ENCODE data around the gene BCAS3. TPM values are rescaled to one million over a fixed set of nuclear protein-coding genes. Genes with fewer than 3 reads are reported as not detected.

Gene BCAS3
- polyA plus RNA-seq, 1 experiment = 17.5 TPM

DNA sequence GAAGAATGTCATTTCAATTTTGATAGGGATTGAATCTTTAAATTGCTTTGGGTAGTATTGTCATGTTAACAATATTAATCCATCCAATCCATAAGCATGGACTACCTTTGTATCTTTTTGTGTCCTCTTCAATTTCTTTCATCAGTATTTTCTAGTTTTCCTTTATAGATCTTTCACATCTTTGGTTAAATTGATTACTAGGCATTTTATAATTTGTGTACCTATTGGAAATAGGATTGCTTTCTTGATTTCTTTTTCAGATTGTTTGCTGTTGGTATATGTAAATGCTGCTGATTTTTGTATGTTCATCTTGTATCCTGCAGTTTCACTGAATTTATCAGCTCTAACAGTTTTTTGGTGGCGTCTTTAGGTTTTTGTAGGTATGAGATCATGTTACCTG is 24.1 kb upstream of the BCAS3 start:
- no peak overlapping the region for H3K4me3 ChIP-seq (ENCODE audit: low read depth, low read length)
- POLR2A ChIA-PET = no interaction called here

DNA sequence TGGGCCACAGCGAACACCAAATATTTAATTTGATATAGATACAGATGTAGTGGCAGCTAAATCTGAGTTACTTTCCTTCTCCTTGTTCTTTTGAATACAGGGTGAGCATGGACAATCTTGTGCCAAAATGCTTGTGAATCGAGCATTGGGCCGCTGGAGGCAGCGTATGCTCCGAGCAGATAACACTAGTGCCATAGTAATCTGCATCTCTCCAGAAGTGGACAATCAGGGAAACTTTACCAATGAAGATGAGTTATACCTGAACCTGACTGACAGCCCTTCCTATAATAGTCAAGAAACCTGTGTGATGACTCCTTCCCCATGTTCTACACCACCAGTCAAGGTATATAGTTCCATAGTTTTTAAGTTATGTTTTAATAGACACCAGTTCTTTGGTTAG is 21.2 kb upstream of the BCAS3 start:
- no peak for DNase-seq (ENCODE audit: low read depth, low spot score)
- H3K9me3 ChIP-seq (ENCODE audit: control insufficient read depth, insufficient read depth, low read length) = no peaks in the 10 kb centered on the region
- H3K4me3 ChIP-seq (ENCODE audit: low read depth, low read length) = no peak overlapping the region
- no peak for TF ChIP-seq CTCF (IDR thresholded peaks at IDR 0.05; ENCODE audit: low read depth, low read length)
- ChIA-PET CTCF (interaction anchor here (0.8 kb wide), 1 partner anchor 17 kb away, joined by 3 read pairs; no protein-coding TSS in a partner anchor), POLR2A (no interaction called here)
- no peaks in the 10 kb centered on the region for H3K27me3 ChIP-seq (ENCODE audit: control insufficient read depth, insufficient read depth, low read length)
- no peak overlapping the region for H3K27ac ChIP-seq (ENCODE audit: low read depth, low read length)

More for the DNA sequence above, 24.1 kb upstream of the BCAS3 start:
- no peak for DNase-seq (ENCODE audit: low read depth, low spot score)
- CTCF ChIA-PET = interaction anchor here (1.1 to 1.4 kb wide), 3 partner anchors 13 to 186 kb away, joined by 4 to 6 read pairs (median 4); no protein-coding TSS in a partner anchor
- Histone ChIP-seq H3K27me3 (ENCODE audit: control insufficient read depth, insufficient read depth, low read length) (no peaks in the 10 kb centered on the region), H3K9me3 (ENCODE audit: control insufficient read depth, insufficient read depth, low read length) (no peaks in the 10 kb centered on the region), H3K27ac (ENCODE audit: low read depth, low read length) (no peak overlapping the region)
- no peak for TF ChIP-seq CTCF (IDR thresholded peaks at IDR 0.05; ENCODE audit: low read depth, low read length)

DNA sequence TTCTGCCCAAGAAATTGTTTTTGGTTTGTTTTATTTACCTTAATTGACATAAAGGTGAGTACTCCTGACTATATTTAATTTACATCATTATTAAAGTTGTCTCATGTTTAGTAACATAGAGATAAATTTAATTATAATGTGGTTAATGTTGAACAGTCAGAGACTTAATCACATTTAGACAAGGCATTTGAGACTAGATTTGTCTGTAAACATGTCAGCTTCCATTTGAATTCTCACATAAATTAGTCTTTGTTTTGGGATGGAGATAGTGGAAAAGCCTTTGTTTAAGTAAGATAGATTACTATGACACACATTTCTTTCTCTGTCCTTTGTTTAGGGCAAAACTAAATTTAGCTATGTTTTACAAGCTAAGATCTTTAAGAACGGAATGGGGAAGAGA is 18.5 kb upstream of the BCAS3 start:
- no peaks in the 10 kb centered on the region for H3K9me3 ChIP-seq (ENCODE audit: control insufficient read depth, insufficient read depth, low read length)
- POLR2A ChIA-PET = no interaction called here
- CTCF ChIA-PET = no interaction called here

DNA sequence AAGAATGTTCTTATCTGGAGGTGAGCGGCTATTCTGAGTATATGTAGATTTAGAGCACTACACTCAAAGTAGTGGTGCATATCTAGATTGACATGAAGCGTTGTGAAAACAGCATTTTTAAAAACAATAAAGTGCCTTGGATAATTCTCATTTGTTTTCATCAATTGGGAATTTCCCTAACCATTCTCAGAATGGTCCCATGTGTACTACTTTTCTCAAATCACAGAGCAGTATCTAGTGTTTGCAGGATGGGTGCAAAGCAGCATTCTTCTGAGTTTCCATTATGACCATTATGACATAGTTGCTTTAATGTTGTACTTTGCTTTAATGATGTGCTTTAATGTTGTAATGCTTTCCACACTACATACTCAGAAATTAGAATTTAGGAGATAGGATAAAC is 16.2 kb upstream of the BCAS3 start:
- no peak for DNase-seq (ENCODE audit: low read depth, low spot score)
- no peaks in the 10 kb centered on the region for H3K9me3 ChIP-seq (ENCODE audit: control insufficient read depth, insufficient read depth, low read length)
- H3K4me3 ChIP-seq (ENCODE audit: low read depth, low read length) = no peak overlapping the region
- H3K27ac ChIP-seq (ENCODE audit: low read depth, low read length) = no peak overlapping the region
- TF ChIP-seq CTCF (IDR thresholded peaks at IDR 0.05; ENCODE audit: low read depth, low read length) = no peak
- CTCF ChIA-PET = no interaction called here
- POLR2A ChIA-PET = no interaction called here
- no peaks in the 10 kb centered on the region for H3K27me3 ChIP-seq (ENCODE audit: control insufficient read depth, insufficient read depth, low read length)

More for the DNA sequence above, 18.5 kb upstream of the BCAS3 start:
- no peak for TF ChIP-seq CTCF (IDR thresholded peaks at IDR 0.05; ENCODE audit: low read depth, low read length)
- no peak overlapping the region for H3K4me3 ChIP-seq (ENCODE audit: low read depth, low read length)
- DNase-seq (ENCODE audit: low read depth, low spot score) = no peak
- H3K27me3 ChIP-seq (ENCODE audit: control insufficient read depth, insufficient read depth, low read length) = no peaks in the 10 kb centered on the region
- H3K27ac ChIP-seq (ENCODE audit: low read depth, low read length) = no peak overlapping the region

DNA sequence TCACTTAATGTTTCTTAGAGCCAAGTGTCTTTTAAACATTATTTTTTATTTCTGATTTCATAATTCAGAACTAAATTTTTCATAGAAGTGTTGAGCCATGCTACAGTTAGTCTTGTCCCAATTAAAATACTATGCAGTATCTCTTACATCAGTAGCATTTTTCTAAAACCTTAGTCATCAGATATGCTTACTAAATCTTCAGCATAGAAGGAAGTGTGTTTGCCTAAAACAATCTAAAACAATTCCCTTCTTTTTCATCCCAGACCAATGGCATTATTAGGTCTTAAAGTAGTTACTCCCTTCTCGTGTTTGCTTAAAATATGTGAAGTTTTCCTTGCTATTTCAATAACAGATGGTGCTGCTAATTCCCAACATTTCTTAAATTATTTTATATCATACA is 13.6 kb upstream of the BCAS3 start:
- Histone ChIP-seq H3K27ac (ENCODE audit: low read depth, low read length) (no peak overlapping the region), H3K4me3 (ENCODE audit: low read depth, low read length) (no peak overlapping the region), H3K9me3 (ENCODE audit: control insufficient read depth, insufficient read depth, low read length) (no peaks in the 10 kb centered on the region), H3K27me3 (ENCODE audit: control insufficient read depth, insufficient read depth, low read length) (no peaks in the 10 kb centered on the region)
- ChIA-PET POLR2A (interaction anchor here (0.6 kb wide), 1 partner anchor 10 kb away, joined by 3 read pairs; no protein-coding TSS in a partner anchor), CTCF (no interaction called here)
- TF ChIP-seq CTCF (IDR thresholded peaks at IDR 0.05; ENCODE audit: low read depth, low read length) = no peak
- no peak for DNase-seq (ENCODE audit: low read depth, low spot score)
